ENCODE measurements around the gene PFKP.

Gene PFKP

DNA sequence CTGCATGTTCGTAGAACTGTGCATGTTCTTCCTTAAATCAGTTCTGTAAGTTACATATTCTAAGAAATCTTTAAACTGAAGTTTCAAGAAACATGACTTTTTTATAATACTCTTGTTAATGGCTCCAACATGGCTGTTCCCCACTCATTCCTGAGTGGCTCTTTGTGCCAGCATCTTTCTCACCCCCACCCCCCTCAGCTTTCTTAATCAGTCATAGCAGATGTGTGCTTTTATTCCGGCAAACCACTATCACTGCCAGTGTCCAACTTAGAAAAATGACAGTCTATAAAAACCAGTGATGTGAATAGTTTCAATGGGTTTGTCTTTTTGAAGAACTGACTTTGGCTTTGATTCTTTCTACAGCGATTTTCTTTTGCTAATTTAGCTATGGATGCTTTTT lies 67.7 kb downstream of the PFKP start:
- TF ChIP-seq MAX (IDR thresholded peaks at IDR 0.05; ENCODE audit: low read depth, low read length), result no peak
- no peak for TF ChIP-seq CTCF (IDR thresholded peaks at IDR 0.05; ENCODE audit: low read depth, low read length)
- TF ChIP-seq MYC (IDR thresholded peaks at IDR 0.05; ENCODE audit: low read depth, low read length), result no peak
- no peak for TF ChIP-seq POLR2A (IDR thresholded peaks at IDR 0.05; ENCODE audit: extremely low read depth, insufficient read length)
- DNase-seq (ENCODE audit: low read depth), result no peak
- H3K4me3 ChIP-seq (ENCODE audit: low read depth, low read length), result no peak overlapping the region

DNA sequence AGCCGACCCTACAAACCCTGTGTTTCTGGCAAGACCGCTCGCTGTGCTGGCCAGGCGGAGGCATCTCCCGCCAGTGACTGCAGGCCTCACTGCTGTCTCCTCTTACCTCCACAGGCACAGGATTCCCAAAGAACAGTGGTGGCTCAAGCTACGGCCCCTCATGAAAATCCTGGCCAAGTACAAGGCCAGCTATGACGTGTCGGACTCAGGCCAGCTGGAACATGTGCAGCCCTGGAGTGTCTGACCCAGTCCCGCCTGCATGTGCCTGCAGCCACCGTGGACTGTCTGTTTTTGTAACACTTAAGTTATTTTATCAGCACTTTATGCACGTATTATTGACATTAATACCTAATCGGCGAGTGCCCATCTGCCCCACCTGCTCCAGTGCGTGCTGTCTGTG lies 69.0 kb downstream of the PFKP start:
- DNase-seq (ENCODE audit: low read depth), result no peak
- TF ChIP-seq MAX (IDR thresholded peaks at IDR 0.05; ENCODE audit: low read depth, low read length) (no peak), MYC (IDR thresholded peaks at IDR 0.05; ENCODE audit: low read depth, low read length) (no peak), CTCF (IDR thresholded peaks at IDR 0.05; ENCODE audit: low read depth, low read length) (no peak), POLR2A (IDR thresholded peaks at IDR 0.05; ENCODE audit: extremely low read depth, insufficient read length) (no peak)
- no peak overlapping the region for H3K4me3 ChIP-seq (ENCODE audit: low read depth, low read length)

DNA sequence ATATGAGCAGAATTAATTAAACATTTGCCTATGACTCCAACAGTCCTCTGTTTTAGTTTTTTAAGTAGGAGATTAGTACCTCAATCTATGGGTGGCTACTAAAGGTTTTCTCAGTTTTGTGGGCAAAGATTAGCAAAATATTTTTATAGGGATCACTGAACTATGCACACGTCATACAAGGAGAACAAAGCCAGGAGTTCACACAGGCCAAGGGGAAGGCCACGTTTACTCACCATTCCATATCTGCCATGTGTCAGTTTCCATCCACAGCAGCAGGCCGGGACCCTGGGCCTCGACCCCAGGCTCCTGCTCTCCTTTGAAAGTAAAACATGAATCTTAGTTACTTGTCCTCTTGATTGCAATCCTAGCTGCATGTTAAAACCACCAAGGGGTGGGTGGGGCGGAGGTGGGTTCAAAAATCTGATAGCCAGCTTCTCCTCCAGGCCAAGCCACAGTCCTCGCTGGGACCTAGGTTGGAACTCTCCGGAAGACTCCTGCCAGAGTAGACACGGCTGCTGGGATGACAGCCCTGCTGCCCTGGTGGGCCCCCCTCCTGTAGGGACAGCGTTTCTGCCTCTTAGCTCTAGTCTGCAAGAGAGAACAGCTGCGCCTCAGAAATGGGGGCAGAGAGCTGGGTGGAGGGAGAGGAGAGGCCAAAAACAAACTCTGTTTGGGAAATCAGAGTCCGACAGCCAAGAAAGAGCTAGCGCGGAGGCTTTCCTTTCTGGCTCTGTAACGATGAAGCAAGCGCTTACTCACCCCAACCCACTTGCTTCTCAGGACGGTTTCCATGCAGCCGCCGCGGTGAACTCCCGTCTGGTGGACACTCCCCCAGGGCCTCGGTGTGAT lies 69.6 kb downstream of the PFKP start:
- TF ChIP-seq CTCF (IDR thresholded peaks at IDR 0.05; ENCODE audit: low read depth, low read length), result no peak
- no peak for TF ChIP-seq MYC (IDR thresholded peaks at IDR 0.05; ENCODE audit: low read depth, low read length)
- TF ChIP-seq POLR2A (IDR thresholded peaks at IDR 0.05; ENCODE audit: extremely low read depth, insufficient read length), result no peak
- no peak for TF ChIP-seq MAX (IDR thresholded peaks at IDR 0.05; ENCODE audit: low read depth, low read length)
- H3K4me3 ChIP-seq (ENCODE audit: low read depth, low read length), result no peak overlapping the region
- no peak for DNase-seq (ENCODE audit: low read depth)

DNA sequence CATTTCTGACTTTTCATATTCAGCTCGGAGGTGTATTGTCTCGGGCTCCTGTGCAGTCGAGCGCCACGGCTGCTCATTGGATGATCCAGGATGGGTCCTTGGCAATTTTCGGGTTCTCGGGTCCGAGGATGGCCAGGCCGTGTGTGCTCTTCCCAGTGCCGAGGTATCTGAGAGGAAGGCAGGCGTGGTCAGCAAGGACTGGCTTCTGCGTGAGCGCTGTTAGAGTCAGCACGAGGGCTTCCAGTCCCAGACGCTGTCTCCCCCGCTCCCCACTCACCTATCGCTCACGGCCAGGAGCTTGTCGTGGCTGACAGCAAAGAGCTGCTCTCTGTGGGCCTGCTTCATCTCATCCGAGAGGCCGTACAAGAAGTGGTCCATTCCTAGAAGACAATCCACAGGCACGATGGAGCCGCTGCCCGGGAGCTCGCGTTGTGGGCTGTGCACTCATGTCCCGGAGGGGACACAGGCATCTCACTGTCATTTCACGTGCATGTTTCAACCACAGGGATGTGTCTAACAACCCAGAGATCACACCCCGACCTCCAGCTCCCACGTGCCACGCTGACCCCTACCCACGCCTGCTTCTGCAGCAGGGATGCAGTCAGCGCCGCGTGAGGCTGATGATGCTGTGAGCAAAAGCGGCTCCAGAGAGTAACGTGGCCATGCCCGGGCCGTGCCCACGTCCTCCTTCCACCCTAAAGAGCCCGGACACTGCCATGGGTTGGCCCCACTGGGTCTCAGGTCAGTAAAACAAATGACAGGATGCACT lies 70.8 kb downstream of the PFKP start:
- TF ChIP-seq MAX (IDR thresholded peaks at IDR 0.05; ENCODE audit: low read depth, low read length) (no peak), CTCF (IDR thresholded peaks at IDR 0.05; ENCODE audit: low read depth, low read length) (no peak), MYC (IDR thresholded peaks at IDR 0.05; ENCODE audit: low read depth, low read length) (no peak), POLR2A (IDR thresholded peaks at IDR 0.05; ENCODE audit: extremely low read depth, insufficient read length) (no peak)
- H3K4me3 ChIP-seq (ENCODE audit: low read depth, low read length), result no peak overlapping the region
- no peak for DNase-seq (ENCODE audit: low read depth)

DNA sequence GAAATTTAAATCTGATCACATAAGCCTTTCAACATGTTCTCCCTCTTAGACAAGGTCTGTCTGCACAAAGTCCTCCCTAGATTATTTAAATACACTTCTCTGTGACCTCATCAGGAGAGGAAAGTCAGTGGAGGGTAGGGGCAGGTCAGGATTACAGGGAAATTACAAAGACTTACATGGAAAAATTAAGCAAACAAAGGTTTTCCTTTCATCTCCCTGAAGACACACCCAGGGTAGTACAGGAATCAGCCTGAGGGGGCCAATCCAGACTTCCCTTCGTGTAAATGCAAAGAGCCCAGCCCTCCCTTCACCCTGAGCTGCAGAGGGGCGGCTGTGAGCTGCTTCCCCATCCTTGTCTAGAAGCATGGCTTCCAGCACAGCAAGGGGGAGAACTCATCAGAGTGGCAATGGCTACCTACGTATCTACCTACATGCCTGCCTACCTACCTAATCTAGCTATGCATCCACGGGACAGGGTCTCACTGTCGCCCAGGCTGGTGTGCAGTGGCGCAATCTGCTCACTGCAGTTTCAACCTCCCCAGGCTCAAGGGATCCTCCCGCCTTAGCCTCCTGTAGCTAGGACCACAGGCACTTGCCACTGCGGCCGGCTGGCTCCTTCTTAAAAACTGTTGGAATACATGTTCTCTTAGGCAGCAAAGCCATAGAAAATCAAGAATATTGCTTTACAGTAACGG lies 72.0 kb downstream of the PFKP start:
- TF ChIP-seq POLR2A (IDR thresholded peaks at IDR 0.05; ENCODE audit: extremely low read depth, insufficient read length) (no peak), CTCF (IDR thresholded peaks at IDR 0.05; ENCODE audit: low read depth, low read length) (no peak), MYC (IDR thresholded peaks at IDR 0.05; ENCODE audit: low read depth, low read length) (no peak), MAX (IDR thresholded peaks at IDR 0.05; ENCODE audit: low read depth, low read length) (no peak)
- no peak overlapping the region for H3K4me3 ChIP-seq (ENCODE audit: low read depth, low read length)
- no peak for DNase-seq (ENCODE audit: low read depth)

Measured in NB4 (cell line).